Loucy (cell line): ENCODE results near the gene PLPP3.

Experiments used
- CTCF ChIP-seq: fragments of 200-600 bp; sonication (generic); conservative IDR thresholded peaks from 2 replicates; pipeline ENCODE4 v1.5.1; 2014; ENCODE audit warnings: mild to moderate bottlenecking, antibody characterized with exemption, low read length
- EZH2phosphoT487 ChIP-seq: fragments of 200-600 bp; IDR thresholded peaks from 2 replicates; pipeline ENCODE4 v1.6.1; 2018; ENCODE audit warnings: antibody characterized with exemption, mild to moderate bottlenecking, moderate library complexity, borderline replicate concordance

- TF ChIP-seq CTCF = no peak
- no peak for TF ChIP-seq EZH2phosphoT487
Measured at GRCh38 chr1:56508523-56508983, 70.8 kb downstream of the PLPP3 start.
